Coronary artery (tissue), 2 donors: ENCODE results near the gene PYCR2.
A peak's percentile ranks its signal among the peaks of the same experiment; 100 is the strongest.

Experiments
- DNase-seq: peaks from one replicate; pipeline ENCODE4 v3.0.0-alpha.2; 2017; ENCODE audit warnings: low spot score
- H3K27ac ChIP-seq, 2 donors: fragments of 200-600 bp; sonication (generic); one replicate each; pipeline ENCODE4 v1.5.1; 2016 to 2019
- H3K4me3 ChIP-seq: fragments of 200-600 bp; sonication (generic); 2 replicates; pipeline ENCODE4 v1.5.1; 2016; ENCODE audit warnings: mild to moderate bottlenecking, moderate library complexity
- CTCF ChIP-seq: fragments of 200-600 bp; sonication (generic); IDR thresholded peaks from one replicate; pipeline ENCODE4 v1.5.1; 2019; ENCODE audit warnings: antibody characterized with exemption

PYCR2 gene

GRCh38 chr1:225917536-225917935 lies 6.5 kb downstream of the PYCR2 start:
- DNase-seq, result no peak
- Histone ChIP-seq H3K27ac (no peak overlapping the region), H3K4me3 (no peak overlapping the region)
- no peak for TF ChIP-seq CTCF

DNA sequence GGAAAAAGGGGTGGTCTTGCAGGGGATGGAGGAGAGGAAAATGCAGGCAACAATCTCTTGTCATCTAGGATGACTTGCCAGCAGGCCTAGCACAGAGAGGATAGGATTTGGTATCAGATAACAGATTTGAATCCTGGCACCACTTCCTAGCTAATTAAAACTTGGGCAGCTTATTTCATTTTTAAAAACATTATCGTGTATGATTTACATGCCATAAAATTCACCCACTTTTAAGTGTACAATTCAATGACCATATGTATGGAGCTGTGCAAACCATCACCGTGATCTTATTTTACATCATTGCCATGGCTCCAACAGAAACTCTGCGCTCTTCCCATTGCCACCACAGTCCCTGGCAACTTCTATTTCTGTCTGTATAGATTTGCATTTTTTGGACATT lies 6.9 kb downstream of the PYCR2 start:
- H3K27ac ChIP-seq, result no peak overlapping the region
- no peak for TF ChIP-seq CTCF
- no peak for DNase-seq
- no peak overlapping the region for H3K4me3 ChIP-seq

DNA sequence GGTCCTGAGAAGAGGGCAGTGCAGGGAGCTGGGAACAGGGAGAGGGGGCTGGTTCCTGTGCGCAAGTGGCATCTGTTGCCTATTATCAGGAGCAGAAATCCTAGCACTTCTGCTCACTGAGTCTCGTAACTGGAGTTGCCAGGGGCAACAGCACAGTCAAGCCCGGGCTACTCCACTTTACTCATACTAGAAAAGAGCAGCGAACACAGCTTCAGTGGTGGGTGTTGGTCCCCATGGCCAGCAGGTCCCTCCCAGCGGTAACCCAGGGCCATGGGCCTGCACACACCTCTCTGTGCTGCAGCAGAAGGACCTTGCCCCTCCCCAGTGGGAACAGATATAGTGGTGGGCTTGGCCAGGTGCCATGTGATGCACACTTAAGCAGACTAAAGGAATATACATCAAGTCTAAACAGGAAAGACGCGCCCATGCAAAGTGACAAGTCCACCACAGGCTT lies 8.5 kb downstream of the PYCR2 start:
- Histone ChIP-seq H3K27ac (no peak overlapping the region), H3K4me3 (no peak overlapping the region)
- no peak for DNase-seq
- TF ChIP-seq CTCF, result no peak

DNA sequence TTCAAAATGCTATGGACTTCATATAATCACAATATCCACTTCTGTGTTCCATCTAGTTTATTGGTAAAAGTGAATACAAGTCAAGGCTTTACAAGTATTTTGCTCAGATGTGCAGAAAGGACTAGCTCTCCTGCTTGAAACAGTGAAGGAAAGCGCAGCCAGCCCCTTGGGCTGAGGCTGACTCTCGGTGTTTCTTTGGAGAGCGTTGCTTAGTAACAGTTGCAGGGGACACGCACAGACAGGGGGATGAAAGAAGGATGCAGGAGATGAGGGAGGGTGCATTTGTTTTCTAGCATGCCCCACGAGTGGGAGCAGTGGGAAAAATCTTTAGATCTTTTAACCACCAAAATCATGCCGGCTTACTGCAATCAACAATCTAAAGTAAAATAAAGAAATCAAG lies 9.1 kb downstream of the PYCR2 start:
- no peak overlapping the region for H3K27ac ChIP-seq
- no peak for DNase-seq
- TF ChIP-seq CTCF, result no peak
- no peak overlapping the region for H3K4me3 ChIP-seq

GRCh38 chr1:225914391-225914790 lies 9.7 kb downstream of the PYCR2 start:
- Histone ChIP-seq H3K4me3 (no peak overlapping the region), H3K27ac (no peak overlapping the region)
- TF ChIP-seq CTCF, result no peak
- no peak for DNase-seq

GRCh38 chr1:225911191-225912130 lies 12.6 kb downstream of the PYCR2 start:
- peak; percentile 87 for TF ChIP-seq CTCF
- no peak for DNase-seq
- Histone ChIP-seq H3K27ac (no peak overlapping the region), H3K4me3 (peak overlapping the region; percentile 51)

GRCh38 chr1:225909477-225909876 lies 14.6 kb downstream of the PYCR2 start:
- TF ChIP-seq CTCF, result no peak
- Histone ChIP-seq H3K27ac (no peak overlapping the region), H3K4me3 (no peak overlapping the region)
- no peak for DNase-seq
